ENCODE results near the gene TDRD12.

- no peak for TF ChIP-seq MYC (IDR thresholded peaks at IDR 0.05; ENCODE audit: low read depth, low read length)
- TF ChIP-seq CTCF (IDR thresholded peaks at IDR 0.05; ENCODE audit: low read depth, low read length): no peak
Observed at GRCh38 chr19:32676895-32677359, 42.6 kb upstream of the TDRD12 start.

Measured in NB4 (cell line).